ENCODE measurements around the gene CDC42EP3.

DNA sequence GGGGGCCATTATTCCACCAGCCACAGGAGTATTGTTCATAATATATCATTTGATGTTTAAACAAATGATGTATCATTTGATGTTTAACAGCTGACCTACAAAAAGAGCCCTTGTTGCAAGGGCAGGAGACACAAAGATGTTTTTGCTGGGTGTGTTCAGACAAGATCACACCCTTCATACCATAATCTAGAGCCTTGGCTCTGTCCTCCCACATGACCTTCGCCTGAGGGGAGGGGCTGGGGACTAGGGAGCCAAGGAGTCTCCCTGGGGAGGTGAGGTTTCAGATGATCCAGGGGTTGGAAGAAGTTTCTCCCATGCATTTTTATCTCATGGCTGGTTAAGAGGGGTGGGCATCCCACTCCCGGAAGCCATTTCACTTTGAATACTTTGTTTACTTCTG is 33.5 kb downstream of the CDC42EP3 start:
- TF ChIP-seq, protein P1, sequence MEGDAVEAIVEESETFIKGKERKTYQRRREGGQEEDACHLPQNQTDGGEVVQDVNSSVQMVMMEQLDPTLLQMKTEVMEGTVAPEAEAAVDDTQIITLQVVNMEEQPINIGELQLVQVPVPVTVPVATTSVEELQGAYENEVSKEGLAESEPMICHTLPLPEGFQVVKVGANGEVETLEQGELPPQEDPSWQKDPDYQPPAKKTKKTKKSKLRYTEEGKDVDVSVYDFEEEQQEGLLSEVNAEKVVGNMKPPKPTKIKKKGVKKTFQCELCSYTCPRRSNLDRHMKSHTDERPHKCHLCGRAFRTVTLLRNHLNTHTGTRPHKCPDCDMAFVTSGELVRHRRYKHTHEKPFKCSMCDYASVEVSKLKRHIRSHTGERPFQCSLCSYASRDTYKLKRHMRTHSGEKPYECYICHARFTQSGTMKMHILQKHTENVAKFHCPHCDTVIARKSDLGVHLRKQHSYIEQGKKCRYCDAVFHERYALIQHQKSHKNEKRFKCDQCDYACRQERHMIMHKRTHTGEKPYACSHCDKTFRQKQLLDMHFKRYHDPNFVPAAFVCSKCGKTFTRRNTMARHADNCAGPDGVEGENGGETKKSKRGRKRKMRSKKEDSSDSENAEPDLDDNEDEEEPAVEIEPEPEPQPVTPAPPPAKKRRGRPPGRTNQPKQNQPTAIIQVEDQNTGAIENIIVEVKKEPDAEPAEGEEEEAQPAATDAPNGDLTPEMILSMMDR (IDR thresholded peaks at IDR 0.05; ENCODE audit: poor library complexity) = no peak
- no peak for TF ChIP-seq EZH2 (IDR thresholded peaks at IDR 0.05; ENCODE audit: borderline replicate concordance)

Measured in hepatocyte (in vitro differentiated cells).